Sigmoid colon (tissue), 7 donors: ENCODE data around the gene RBFOX1. TPM values are rescaled to one million over a fixed set of nuclear protein-coding genes. Genes with fewer than 3 reads are reported as not detected.

Experiments
- DNase-seq: peaks from one replicate; pipeline ENCODE4 v3.0.0-alpha.2; 2019
- H3K27ac ChIP-seq, 4 donors: fragments of 200-600 bp; sonication (generic); one replicate each; pipeline ENCODE4 v1.5.1; 2016 to 2019; ENCODE audit warnings: mild to moderate bottlenecking in 1 of 4
- H3K27me3 ChIP-seq, 3 donors: fragments of 200-600 bp; sonication (generic); one replicate each; pipeline ENCODE4 v1.5.1; 2019; ENCODE audit warnings: mild to moderate bottlenecking in 1 of 3
- H3K36me3 ChIP-seq, 4 donors: fragments of 200-600 bp; sonication (generic); one replicate each; pipeline ENCODE4 v1.5.1; 2016 to 2019
- H3K4me1 ChIP-seq, 4 donors: fragments of 200-600 bp; sonication (generic); one replicate each; pipeline ENCODE4 v1.5.1; 2017 to 2019
- H3K4me3 ChIP-seq, 4 donors: fragments of 200-600 bp; sonication (generic); one replicate each; pipeline ENCODE4 v1.5.1; 2017 to 2019; ENCODE audit warnings: mild to moderate bottlenecking in 2 of 4, moderate library complexity in 1 of 4
- H3K9me3 ChIP-seq, 4 donors: fragments of 200-600 bp in 3 of 4; sonication (generic) in 3 of 4; one replicate each; pipeline versions ENCODE4 v1.5.1 to v1.6.1; 2013 to 2019
- EP300 ChIP-seq, 4 donors: sonication (generic); formaldehyde crosslinking; IDR thresholded peaks; one replicate each; pipeline ENCODE4 v1.6.1; 2017; ENCODE audit warnings: antibody characterized with exemption in 4 of 4
- POLR2A ChIP-seq, 2 donors: fragments of 450-650 bp; IDR thresholded peaks; one replicate each; pipeline ENCODE4 v1.6.1; 2016; ENCODE audit warnings: antibody characterized with exemption in 2 of 2, mild to moderate bottlenecking in 2 of 2, moderate library complexity in 2 of 2
- POLR2AphosphoS5 ChIP-seq, 4 donors: sonication (generic); formaldehyde crosslinking; IDR thresholded peaks; one replicate each; pipeline ENCODE4 v1.6.1; 2017; ENCODE audit warnings: antibody characterized with exemption in 4 of 4
- WGBS, 2 donors: extraction: QIAGEN DNeasy Blood & Tissue Kit; methylation state at CpG; one replicate each; pipeline ENCODE4 v1.1.7; 2013; 5-methylcytosine and 5-hydroxymethylcytosine counted together
- intact Hi-C: fragments of 100-400 bp; cut with DNase I; formaldehyde crosslinking; loops from one replicate; pipeline ENCODE4 v1.15.1; 2023
- polyA plus RNA-seq, 3 donors: library from polyadenylated mRNA; stranded (reverse); fragments of 200-250 nt; gene quantifications; one replicate each; pipeline ENCODE4 v1.2.3, GENCODE V29; 2013
- total RNA-seq, 4 donors: library from RNA; depleted of rRNA; stranded (reverse); fragments of >200 nt; gene quantifications; one replicate each; pipeline ENCODE4 v1.1.0, GENCODE V29; 2016
- TF ChIP-seq, protein P1 (sequence below), 4 experiments: fragments of 450-650 bp in 3 of 4; fragments of 200-600 bp in 1 of 4; IDR thresholded peaks; one replicate each; pipeline ENCODE4 v1.5.1; 2016 to 2019; ENCODE audit warnings: antibody characterized with exemption in 4 of 4, mild to moderate bottlenecking in 3 of 4, moderate library complexity in 2 of 4
- donor health status: healthy with polysubstance abuse.
- donor health status: Bipolar disorder and iron deficiency.
- donor health status: healthy.

RBFOX1 gene
- total and polyA plus RNA-seq, 7 donors, result under 0.01 to 4.4 (median 0.51) TPM; not detected in 3

DNA sequence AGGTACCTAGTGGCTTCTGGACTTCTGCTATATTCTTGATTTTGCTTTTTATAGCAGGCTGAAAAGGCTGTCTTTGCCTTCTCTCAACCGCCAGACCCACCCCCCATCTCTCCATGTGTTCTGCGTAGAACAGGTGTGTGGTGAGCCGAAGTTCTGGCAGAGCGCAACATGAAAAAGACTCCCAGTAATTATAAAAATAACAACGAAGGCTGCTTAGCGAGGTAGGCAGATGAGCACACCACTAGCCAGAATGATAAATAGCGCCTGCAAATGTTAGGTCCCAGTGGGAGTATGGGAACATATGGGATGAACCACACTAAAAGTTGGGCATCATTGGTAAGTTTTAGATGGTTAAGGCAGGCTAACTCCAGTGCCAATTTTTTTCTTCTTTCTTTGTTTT, 14.0 kb upstream of the RBFOX1 start:
- H3K27me3 ChIP-seq, result peaks cover 0 to 7% (median 0%) of the 10 kb centered on the region in 3 donors
- WGBS, 2 donors, result 89 to 94% methylated on average over 7 of the region's 7 CpGs
- TF ChIP-seq EP300 (IDR thresholded peaks at IDR 0.05), result no peak
- TF ChIP-seq POLR2A (IDR thresholded peaks at IDR 0.05), result no peak
- TF ChIP-seq, protein P1, sequence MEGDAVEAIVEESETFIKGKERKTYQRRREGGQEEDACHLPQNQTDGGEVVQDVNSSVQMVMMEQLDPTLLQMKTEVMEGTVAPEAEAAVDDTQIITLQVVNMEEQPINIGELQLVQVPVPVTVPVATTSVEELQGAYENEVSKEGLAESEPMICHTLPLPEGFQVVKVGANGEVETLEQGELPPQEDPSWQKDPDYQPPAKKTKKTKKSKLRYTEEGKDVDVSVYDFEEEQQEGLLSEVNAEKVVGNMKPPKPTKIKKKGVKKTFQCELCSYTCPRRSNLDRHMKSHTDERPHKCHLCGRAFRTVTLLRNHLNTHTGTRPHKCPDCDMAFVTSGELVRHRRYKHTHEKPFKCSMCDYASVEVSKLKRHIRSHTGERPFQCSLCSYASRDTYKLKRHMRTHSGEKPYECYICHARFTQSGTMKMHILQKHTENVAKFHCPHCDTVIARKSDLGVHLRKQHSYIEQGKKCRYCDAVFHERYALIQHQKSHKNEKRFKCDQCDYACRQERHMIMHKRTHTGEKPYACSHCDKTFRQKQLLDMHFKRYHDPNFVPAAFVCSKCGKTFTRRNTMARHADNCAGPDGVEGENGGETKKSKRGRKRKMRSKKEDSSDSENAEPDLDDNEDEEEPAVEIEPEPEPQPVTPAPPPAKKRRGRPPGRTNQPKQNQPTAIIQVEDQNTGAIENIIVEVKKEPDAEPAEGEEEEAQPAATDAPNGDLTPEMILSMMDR (IDR thresholded peaks at IDR 0.05), result no peak
- TF ChIP-seq POLR2AphosphoS5 (IDR thresholded peaks at IDR 0.05), result no peak
- intact Hi-C loops, result no loop called here
- DNase-seq, result no peak
- H3K9me3 ChIP-seq, result no peaks in the 10 kb centered on the region
- H3K4me3 ChIP-seq, result no peak overlapping the region
- H3K4me1 ChIP-seq, result no peaks in the 10 kb centered on the region
- H3K27ac ChIP-seq, result no peak overlapping the region
- no peaks in the 10 kb centered on the region for H3K36me3 ChIP-seq

GRCh38 chr16:7319514-7319913, 13.1 kb upstream of the RBFOX1 start:
- 86 to 91% methylated on average over 4 of the region's 4 CpGs for WGBS, 2 donors
- intact Hi-C loops, result no loop called here
- no peaks in the 10 kb centered on the region for H3K9me3 ChIP-seq
- no peak for TF ChIP-seq EP300 (IDR thresholded peaks at IDR 0.05)
- TF ChIP-seq POLR2A (IDR thresholded peaks at IDR 0.05), result no peak
- no peak for TF ChIP-seq POLR2AphosphoS5 (IDR thresholded peaks at IDR 0.05)
- TF ChIP-seq, protein P1 (IDR thresholded peaks at IDR 0.05), result no peak
- no peak overlapping the region for H3K27ac ChIP-seq
- H3K36me3 ChIP-seq, result no peaks in the 10 kb centered on the region
- DNase-seq, result no peak
- H3K4me1 ChIP-seq, result no peaks in the 10 kb centered on the region
- no peaks in the 10 kb centered on the region for H3K27me3 ChIP-seq
- H3K4me3 ChIP-seq, result no peak overlapping the region

DNA sequence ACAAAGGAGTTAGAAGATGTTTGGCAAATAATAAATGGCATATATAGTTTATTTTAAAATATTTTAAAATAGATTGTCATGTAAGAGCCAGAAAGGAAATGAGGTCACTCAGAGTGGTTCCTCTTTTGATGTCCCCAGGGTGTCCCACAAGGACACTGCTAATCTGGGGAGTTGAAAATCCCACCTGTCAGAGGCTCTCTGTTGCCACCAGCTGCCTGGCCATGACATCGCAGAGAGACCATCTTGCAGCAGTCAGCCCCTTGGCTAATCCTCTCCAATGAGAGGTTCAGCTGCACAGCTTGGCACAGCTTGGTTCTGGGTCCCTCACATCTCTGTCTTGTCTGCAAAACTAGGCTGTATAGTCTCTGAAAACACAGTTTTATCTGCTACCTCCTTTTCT, 11.0 kb upstream of the RBFOX1 start:
- Histone ChIP-seq H3K27me3 (no peaks in the 10 kb centered on the region), H3K9me3 (no peaks in the 10 kb centered on the region), H3K4me3 (no peak overlapping the region), H3K36me3 (no peaks in the 10 kb centered on the region), H3K27ac (no peak overlapping the region), H3K4me1 (no peaks in the 10 kb centered on the region)
- TF ChIP-seq, protein P1 (IDR thresholded peaks at IDR 0.05), result no peak
- TF ChIP-seq EP300 (IDR thresholded peaks at IDR 0.05) (no peak), POLR2A (IDR thresholded peaks at IDR 0.05) (no peak), POLR2AphosphoS5 (IDR thresholded peaks at IDR 0.05) (no peak)
- 41 to 54% methylated on average over 1 of the region's 1 CpG for WGBS, 2 donors
- intact Hi-C loops, result no loop called here
- DNase-seq, result no peak

- TF ChIP-seq EP300 (IDR thresholded peaks at IDR 0.05) (no peak), POLR2AphosphoS5 (IDR thresholded peaks at IDR 0.05) (no peak), POLR2A (IDR thresholded peaks at IDR 0.05) (no peak)
- TF ChIP-seq, protein P1 (IDR thresholded peaks at IDR 0.05), result no peak
- Histone ChIP-seq H3K4me1 (no peaks in the 10 kb centered on the region), H3K4me3 (no peak overlapping the region), H3K9me3 (no peaks in the 10 kb centered on the region), H3K27me3 (no peaks in the 10 kb centered on the region), H3K36me3 (no peaks in the 10 kb centered on the region), H3K27ac (no peak overlapping the region)
- no peak for DNase-seq
- WGBS, 2 donors, result 46 to 47% methylated on average over 3 of the region's 3 CpGs
- intact Hi-C loops, result no loop called here
These were observed 8.3 kb upstream of the RBFOX1 start for GRCh38 chr16:7324321-7324720.

- no peaks in the 10 kb centered on the region for H3K4me1 ChIP-seq
- TF ChIP-seq EP300 (IDR thresholded peaks at IDR 0.05), result no peak
- no peak for TF ChIP-seq POLR2AphosphoS5 (IDR thresholded peaks at IDR 0.05)
- TF ChIP-seq, protein P1 (IDR thresholded peaks at IDR 0.05), result no peak
- no peak for TF ChIP-seq POLR2A (IDR thresholded peaks at IDR 0.05)
- no peak for DNase-seq
- intact Hi-C loops, result no loop called here
- no peaks in the 10 kb centered on the region for H3K36me3 ChIP-seq
- H3K27me3 ChIP-seq, result no peaks in the 10 kb centered on the region
- H3K27ac ChIP-seq, result no peak overlapping the region
- 93 to 97% methylated on average over 3 of the region's 3 CpGs for WGBS, 2 donors
- no peak overlapping the region for H3K4me3 ChIP-seq
- H3K9me3 ChIP-seq, result no peaks in the 10 kb centered on the region
These were observed 6.8 kb upstream of the RBFOX1 start for GRCh38 chr16:7325834-7326233.
